ENCODE data around the gene ESRRG.
"Not testable (repeated sequence)": the region's sequence is repeated elsewhere in the genome, so short reads cannot be mapped to it uniquely, and the experiment has no call there.

Gene ESRRG

DNA sequence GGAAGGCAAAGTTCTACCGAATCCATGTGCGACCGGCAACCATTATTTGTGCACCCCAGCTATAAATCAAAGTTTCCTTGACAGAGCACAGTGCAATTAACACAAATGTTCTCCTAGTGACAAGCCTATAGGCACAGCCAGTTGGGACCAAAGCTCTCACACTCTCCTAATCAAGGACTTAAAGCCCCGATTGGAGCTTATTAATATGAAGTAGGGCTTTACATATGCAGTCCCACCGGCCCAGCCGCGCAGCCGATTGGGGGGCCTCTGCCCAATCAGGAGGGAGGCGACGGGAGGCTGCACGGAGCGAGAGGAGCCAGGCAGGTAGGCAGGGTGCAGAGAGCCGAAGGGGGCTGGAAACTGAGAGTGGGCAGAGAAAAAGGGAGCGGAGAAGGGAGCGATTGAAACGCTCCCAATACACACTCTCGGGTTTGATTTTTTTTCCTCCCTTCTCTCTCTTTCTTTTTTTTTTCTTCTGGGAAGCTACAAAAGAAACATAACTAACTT, at the start of gene ESRRG:
Gene ESRRG, minus strand, starts transcription at position 156 of the 507 bp plus-strand sequence. Its CDS starts 130 bp downstream, at position 26.
- no peak for DNase-seq

DNA sequence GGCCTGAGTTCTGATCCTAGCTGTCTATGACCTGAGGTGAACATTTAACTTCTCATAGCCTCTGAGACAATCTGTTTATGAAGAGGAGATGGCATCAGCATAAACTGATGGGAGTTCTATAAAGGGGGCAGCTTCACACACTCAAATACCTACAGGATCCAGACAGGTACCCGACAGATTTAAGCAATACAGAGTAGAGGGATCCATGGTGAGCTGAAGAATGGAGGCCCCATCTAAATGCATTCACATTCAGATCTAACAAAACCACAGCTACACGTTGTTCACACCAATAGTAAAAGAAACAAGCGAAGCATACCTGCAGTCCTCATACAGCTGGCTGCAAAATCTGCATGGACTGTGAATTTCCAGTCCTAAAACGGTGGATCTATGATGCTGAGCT, 48.7 kb upstream of the ESRRG start:
- no peak for DNase-seq

DNA sequence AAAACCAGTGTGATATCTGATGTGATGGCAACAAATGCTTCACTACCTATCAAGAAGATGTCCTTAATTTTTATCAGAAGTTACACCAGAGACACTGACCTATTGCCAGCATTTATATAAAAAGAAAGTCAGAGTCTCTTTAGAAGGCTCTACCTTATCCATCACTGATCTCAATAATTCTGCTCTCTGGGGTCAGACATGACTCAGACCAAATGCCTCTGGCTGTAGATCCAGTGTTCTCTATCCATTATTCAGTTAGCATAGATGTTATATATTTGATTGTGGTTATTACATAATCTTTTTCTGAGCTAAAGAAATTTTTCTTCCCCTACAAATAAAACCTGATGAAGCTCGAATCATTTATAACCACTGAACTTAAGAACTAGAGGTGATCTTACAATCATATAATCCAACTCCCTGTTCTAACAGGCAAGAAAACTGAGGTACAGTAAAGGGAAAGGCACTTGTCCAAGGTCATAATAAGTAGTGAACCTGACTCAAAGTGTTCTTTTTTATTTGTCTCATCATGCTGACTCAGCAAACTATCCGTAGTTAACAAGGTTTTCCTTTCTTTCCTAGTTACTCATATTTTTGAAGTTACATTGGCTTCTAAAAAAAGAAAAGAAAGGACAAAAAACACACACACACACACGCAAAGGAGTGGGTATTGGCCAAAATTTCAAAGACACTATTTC, 43.6 kb upstream of the ESRRG start:
- no peak for DNase-seq

DNA sequence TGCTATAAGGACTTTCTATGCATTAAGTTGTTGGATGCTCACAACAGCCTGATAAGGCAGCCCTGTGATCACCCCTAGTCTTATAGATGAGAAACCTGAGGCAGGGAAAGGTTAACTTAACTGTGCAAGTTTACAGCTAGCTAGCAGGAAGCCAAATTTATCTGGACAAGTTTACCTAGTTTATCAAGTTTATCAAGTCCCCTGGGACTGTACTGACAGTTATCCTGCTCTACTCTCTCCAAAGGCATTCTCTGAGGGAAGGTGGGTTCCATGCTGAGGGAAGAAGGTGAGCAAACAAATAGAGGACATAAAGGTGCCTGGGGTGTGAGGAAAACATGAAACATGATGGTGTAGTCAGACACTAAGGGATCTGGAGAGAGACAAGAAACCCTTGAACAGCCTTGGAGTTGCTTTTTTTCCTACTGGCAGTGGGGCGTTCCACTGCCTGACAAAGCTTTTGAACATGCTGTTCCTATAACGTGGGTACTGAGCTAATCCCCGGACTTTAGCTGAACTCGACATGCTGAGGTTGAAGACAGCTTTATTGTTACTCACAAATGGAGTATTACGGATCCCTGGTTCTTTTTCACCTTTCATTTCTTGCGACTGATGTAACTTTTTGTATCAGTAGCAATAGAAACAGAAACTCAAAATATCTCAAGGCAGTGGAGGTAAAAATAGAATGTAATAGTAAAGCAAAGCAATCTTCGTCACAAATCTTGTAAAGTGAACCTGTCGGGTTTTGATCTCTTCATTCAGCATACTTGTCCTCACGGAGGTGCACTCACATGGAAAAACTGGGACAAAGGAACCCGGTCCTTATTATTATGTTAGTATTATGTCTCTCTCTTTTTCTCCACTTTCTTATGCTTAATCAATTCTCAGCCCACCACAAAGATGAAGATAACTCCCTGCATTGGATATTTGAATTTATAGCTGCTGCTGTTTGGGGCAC, 42.4 kb upstream of the ESRRG start:
- no peak for DNase-seq

DNA sequence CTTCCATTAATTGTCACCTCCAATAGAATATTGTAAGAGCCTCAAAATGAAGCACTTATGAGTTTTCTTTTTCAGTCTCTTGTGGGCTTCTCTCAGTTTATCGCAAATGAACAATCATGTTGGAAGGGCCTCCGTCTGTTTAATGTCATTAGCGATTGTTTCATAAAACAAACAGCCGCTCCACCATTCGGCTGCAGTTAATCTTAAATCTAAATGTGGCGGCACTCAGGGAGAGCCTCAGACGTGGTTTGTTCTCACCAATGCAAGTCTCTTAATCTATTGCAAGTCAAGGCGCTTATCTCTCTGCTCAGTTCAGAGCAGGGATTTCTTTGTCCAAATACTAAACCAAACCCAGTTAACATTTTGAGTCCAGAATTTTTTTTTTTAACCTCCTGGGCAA, 34.9 kb upstream of the ESRRG start:
- no peak for DNase-seq

DNA sequence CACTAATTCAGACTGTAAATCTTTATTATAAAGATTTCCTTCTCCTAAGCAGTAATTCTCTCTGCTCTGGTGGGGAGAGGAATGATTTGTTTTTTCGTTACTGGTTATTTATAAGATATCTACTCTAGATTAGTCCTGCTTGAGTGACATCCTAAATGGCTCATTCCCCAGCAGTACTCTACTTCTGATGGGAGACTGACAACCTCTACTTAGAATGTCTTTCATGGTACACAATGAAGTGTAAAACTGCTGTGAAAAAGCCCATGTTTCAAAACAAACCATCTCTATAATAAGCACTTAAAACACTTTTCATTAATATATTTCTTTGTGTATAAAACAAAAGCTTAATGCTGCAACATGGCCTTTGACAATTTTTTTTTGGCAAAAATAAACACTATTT, 33.9 kb upstream of the ESRRG start:
- DNase-seq, result no peak

DNA sequence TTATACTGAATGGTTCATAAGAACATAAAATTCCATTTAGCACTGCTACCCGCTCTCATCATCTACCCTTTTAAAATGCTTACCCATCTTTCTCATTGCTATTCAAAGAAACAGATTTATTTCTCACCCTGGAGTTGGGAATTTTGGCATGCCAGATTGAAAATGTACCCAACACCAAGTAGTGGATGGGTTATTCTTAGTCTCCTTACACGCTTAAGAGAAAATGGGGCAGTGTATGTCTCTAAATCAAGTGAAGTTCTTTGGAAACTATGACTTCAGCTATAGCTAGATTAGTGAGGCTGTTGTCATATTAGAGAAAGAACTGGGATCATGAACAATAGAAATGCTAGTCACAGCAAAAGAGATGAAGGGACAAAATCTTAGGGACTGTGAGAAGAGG, 27.7 kb upstream of the ESRRG start:
- no peak for DNase-seq

DNA sequence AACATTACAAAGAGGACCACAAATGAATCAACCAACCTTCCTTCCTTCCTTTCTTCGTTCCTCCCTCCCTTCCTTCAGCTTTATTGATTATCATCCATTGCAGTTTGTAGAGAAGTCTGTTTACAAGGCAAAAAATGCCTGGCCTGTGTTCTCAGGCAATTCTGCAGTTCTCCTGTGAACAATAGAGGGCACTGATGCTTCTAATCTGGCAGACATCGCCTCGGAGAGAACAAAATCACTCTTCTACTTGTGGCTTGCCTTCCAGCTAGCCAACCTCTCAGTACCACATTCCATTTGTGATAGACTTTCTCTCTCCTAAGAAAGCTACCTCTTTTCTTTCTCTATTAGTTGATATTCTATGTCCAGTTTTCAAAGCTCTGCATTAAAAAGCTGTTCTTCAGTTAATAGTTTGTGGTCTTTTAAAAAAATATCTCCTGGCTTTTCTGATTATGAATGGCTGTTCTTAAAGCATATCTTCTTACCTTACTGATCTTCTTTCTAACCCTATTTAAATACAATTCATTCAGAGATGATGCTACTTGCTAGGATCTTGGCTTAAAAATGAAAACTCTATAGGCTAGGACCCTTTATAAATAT, 26.9 kb upstream of the ESRRG start:
- no peak for DNase-seq

DNA sequence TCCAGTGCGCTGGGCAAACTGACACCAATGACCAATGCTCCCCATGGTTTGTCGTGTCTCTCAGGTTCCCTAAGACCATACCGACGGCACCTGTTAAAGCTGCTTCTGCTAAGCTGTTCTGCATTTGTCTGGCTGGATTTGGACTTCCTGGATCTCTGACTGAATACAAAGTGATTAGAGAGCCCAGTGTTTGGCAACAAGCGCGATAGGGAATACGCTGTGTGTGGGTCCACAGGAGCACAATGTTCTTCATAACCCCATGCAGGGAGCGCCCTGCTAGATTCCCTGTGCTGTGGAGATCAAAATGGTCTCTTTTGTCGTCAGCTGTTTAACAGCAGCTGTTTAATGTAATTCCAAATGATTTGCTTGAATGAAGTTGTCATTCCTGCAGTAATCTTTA, 26.0 kb upstream of the ESRRG start:
- DNase-seq, result no peak

DNA sequence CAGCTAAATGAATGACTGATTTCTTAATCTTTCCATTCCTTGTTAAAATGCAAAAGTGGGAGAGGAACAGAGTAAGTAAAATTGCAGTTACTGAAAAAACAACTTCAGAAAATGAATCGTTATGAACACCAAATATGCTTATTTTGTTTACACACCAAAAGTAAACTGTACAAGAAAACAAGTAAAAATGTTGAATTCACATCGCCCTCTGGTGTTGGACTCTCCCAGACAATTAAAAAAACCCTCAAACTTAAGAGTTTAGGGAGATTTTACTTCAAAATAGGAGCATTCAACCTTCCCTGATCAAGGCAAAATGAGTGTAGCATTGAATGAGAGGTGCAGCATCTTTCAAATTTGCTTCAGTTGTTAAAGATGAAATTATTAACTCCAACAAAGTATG, 19.4 kb upstream of the ESRRG start:
- no peak for DNase-seq

DNA sequence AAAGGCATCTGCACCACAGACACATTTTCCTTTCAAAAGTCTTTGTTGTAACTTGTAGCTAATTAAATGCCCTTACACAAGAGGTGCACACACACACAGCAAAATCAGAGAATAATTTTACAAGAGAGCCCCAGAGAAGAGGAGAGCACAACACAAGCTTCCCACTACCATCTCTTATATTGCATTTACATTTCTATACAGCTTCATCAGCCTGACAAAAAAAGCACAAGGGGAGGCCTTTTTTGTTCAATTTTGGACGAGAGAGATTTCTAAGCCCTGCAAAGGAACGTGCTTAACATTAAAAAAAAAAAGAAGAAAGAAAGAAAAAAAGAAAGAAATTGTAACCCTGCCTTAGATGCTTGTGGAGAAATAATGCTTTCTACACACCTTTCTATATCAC, 17.1 kb upstream of the ESRRG start:
- no peak for DNase-seq

DNA sequence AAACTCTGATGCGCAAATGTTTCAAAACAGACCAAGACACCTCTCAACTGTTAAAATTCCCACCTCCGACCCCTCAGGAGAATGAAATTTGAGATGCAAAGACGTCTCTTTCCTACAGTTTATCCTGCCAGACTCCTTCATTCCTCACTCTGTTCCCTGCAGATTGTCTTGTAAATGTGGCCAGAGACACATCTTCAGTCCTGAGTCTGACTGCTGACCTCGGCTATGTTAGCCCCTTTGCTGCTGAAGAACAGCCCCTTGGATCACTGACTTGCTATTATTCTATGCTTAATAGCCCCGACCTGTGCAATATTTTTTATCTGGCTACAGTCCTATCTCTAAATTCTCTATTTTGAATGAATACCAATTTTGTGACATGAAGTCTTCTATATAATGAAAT, 16.6 kb upstream of the ESRRG start:
- DNase-seq, result no peak

DNA sequence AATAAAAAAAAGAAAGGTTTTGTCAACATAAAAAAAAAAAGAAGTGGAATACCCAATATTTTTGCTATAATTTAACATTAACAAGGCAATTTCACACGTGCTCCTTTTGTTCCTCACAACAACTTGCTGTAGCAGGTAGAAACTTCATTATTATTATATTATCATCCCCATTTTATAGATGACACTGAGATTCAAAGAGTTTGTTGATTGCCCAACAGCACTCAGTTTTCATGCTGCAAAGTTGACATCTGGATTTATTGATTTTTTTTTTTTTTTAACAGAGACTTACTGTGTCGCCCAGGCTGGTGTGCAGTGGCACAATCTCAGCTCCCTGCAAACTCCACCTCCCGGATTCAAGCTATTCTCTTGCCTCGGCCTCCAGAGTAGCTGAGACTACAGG, 8.9 kb upstream of the ESRRG start:
- DNase-seq, result no peak

DNA sequence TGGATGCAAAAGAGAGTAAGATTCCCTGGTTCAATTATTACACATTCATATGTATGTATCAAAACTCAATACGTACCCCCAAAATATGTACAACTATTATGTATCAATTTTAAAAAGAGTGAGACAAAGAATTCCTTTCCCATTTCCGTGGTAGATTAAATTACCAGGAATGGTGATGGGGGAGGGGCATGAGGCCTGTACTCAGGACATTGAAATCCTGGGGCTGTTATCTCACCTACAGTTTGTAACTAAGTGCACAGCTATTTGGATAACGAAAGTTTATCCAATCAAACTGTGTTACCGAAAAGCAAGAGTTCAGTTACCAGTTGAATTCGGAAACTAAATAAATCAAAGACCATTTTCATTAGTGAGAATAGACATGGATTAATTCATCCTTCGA, 8.3 kb upstream of the ESRRG start:
- no peak for DNase-seq

DNA sequence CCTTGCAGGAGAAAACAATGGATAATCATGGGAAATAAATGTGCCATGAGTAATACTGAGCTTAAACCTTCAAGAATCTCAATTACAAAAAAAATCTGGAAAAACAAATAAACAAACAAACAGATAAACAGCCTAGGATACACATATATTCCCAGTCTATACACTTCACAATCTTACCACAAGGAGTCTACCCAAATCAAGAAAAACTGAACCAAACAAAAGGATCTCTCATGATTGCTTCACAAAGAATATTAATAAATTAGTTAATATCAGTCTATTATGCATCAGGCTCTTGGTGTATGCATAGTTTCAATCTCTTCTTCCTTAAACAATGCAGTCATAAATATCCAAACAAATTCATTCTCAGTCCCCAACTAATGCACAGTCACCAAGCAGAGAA, 3.2 kb upstream of the ESRRG start:
- no peak for DNase-seq

DNA sequence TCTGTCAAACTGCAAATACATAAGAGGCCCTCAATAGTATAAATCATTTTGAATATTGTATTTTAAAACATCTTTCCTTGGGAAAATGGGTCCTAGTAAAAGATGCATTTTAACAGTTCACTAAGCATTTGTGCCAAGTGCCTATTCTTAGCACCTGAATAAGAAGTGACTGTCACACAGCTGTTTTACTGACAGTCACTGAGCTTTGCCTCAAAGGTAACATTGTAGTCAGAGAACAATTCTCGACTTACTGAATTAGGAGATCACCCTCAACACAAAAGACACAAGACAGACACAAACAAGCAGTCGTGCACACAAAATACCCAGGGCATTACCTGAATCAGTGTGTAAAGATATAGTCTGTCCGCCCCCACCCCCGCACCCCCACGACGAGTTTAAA, 408 bp downstream of the ESRRG start:
- no peak for DNase-seq

DNA sequence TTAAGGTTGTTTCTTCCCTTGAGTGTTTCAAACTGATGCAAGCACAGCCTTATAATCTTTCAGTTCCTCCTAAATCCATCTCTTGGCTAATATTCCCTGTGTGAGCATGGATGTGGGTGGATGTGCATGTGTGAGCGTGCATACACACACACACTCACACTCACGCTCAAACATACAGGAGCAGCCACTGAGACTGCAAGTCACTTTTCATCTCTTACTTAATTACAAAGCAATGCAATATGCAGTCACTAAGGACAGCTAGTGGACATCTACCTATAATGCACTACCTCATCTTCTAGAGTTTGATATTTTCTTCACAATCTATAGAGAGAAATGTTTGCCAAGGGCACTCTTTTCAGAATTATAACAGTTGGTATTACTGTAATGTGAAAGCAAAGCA, 1.4 kb downstream of the ESRRG start:
- no peak for DNase-seq

DNA sequence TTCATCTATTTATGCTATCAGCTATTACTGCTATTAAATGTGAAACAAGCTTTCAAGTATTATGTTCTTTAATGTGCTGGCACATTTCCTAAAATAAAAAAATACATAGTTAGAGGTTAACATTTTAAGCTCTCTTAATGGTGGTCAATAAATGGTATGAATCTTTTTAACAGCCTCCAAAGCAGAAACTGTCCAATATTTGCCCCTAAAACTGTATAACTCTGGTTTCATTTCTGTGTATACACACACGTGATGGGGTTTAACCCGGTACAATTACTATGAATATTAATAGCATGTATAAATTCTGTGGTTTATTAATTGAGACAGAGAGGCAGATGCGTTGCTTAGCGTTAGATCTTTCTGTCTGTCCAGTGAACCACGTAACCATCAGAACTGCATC, 2.2 kb downstream of the ESRRG start:
- DNase-seq, result no peak

DNA sequence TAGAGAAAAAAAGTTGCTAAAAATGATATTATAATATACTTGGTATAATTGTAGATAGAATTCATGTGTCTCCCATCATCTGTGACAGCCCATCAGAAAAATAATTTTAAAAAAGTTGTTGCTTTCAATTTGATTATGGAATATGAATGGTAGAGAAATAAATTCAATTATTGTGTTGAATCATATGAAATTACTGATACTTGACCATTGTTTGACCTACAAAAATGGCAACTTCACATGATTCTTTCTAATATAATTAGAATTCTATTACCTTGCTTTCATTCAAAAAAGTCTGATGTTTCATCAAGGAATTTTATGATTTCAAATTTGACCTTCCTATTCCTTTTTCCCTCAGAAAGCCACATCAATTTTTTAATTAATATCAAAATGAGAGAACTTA, 11.5 kb downstream of the ESRRG start:
- no peak for DNase-seq

DNA sequence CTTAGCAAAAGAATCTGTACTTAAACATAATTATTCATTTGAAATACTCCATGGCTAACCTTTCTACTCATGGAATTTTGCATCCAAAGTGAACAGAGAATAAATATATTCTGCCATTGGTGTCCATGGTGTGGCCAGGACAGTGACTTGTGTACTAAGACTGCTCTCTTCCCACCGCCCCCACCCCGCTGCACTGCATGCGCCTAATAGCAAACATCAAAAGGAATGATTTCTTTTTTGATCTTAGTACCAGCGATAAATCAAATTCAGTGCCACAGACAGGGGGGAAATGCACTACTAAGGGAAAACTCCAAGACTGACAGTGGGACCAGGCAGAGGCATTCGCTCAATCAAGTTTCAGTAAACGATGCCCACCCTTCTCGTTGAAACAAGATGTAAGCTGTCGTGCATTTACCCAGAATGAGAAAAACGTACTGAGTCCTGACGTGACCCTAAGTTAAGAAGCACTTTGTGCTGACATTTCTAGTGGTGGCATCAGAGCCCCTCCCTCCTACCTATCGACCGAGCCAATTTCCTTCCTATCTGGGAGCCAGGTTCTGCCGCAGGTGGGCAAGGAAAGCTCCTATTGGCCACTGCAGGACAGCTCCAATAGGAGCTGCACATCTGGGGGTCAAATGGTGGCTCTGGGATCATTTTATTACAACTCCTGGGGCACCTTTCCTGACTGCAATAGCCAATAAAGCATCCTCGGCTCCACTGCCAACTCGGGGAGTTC, 12.5 kb downstream of the ESRRG start:
- no peak for DNase-seq

DNA sequence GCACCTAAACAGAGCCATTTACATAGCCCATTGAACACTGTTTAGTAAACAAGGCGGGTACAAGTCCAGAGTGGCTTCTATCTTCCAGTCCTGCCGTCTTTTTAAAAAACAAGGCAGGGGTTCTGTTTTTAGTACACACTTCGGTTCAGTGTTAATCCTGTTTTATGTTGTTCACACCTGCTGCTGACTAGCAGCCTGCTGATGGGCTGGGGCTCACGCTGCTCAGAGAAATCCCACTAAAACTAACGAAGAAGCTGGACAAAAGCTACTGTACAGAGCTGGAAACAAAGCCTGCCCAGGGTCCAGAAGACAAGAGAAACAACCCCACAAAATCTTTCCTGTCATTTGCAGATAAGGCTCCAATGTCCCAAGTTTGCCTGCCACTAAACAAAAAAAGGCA, 13.2 kb downstream of the ESRRG start:
- DNase-seq, result no peak

DNA sequence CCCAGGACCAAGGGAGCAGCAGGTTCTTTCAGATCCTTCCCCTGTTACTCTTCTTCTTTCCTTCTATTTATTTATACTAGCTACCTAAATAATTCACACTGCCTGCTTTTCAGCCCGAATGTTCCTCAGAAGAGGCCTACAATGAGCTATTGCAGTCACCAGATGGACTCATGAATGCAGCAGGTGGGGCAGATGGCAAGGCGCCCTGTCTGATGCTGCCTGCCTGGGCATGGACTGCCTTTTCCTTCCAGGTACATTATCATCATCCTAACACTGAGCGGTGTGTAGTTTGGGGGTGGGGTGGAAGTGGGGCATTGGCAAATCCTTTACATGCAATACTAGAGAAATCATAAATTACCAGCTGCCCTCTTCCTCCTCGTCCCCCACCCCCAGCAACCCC, 17.6 kb downstream of the ESRRG start:
- DNase-seq, result no peak

DNA sequence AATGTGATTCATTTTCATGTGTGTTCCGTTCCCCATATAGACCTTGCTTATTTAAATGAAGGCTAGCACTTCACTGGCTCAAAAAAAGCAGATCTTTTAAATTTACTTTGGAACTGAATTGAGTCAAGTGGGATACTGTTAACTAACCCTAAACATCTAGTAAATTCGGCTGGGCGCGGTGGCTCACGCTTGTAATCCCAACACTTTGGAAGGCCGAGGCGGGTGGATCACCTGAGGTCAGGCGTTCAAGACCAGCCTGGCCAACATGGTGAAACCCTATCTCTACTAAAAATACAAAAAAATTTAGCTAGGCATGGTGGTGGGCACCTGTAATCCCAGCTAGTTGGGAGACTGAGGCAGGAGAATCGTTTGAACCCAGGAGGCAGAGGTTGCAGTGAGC, 19.2 kb downstream of the ESRRG start:
- not testable (repeated sequence) for DNase-seq
